HepG2 (cell line): ENCODE results near the gene RNF213. TPM values are rescaled to one million over a fixed set of nuclear protein-coding genes. Genes with fewer than 3 reads are reported as not detected.
A peak's percentile ranks its signal among the peaks of the same experiment; 100 is the strongest.

Source experiments
- GTF2F1 ChIP-seq: fragments of 150-350 bp; IDR thresholded peaks from 2 replicates; pipeline ENCODE4 v1.6.1; 2014; ENCODE audit warnings: low read length
- HOXD1 ChIP-seq: sonication (generic); formaldehyde crosslinking; IDR thresholded peaks from 2 replicates; pipeline ENCODE4 v1.5.0; 2020; ENCODE audit warnings: missing genetic modification reagents
- JUN ChIP-seq: sonication (generic); formaldehyde crosslinking; IDR thresholded peaks from 2 replicates; pipeline ENCODE4 v1.4.0; 2020; ENCODE audit warnings: mild to moderate bottlenecking, missing genetic modification reagents
- LCORL ChIP-seq, 2 experiments: fragments of 450-650 bp in 1 of 2; sonication (generic) in 1 of 2; formaldehyde crosslinking in 1 of 2; IDR thresholded peaks; 2 replicates each; pipeline versions ENCODE4 v1.5.0 to v1.6.1; 2017 to 2020; ENCODE audit warnings: antibody characterized with exemption in 1 of 2, missing genetic modification reagents in 1 of 2
- MTA1 ChIP-seq: sonication (generic); formaldehyde crosslinking; IDR thresholded peaks from 2 replicates; pipeline ENCODE4 v1.4.0; 2020; ENCODE audit warnings: missing genetic modification reagents, mild to moderate bottlenecking, borderline replicate concordance
- MXI1 ChIP-seq: IDR thresholded peaks from 3 replicates; pipeline ENCODE4 v1.6.1; 2012; ENCODE audit warnings: low read depth, low read length, inconsistent platforms, borderline replicate concordance
- NFE2L1 ChIP-seq: sonication (generic); formaldehyde crosslinking; IDR thresholded peaks from 2 replicates; pipeline ENCODE4 v1.4.0; 2020; ENCODE audit warnings: missing genetic modification reagents, mild to moderate bottlenecking, borderline replicate concordance
- PITX1 ChIP-seq: sonication (generic); formaldehyde crosslinking; IDR thresholded peaks from 2 replicates; pipeline ENCODE4 v1.5.1; 2020; ENCODE audit warnings: mild to moderate bottlenecking, missing genetic modification reagents
- ZNF225 ChIP-seq: sonication (generic); formaldehyde crosslinking; IDR thresholded peaks from 2 replicates; pipeline ENCODE4 v1.4.0; 2020; ENCODE audit warnings: mild to moderate bottlenecking, missing genetic modification reagents
- ZNF263 ChIP-seq: sonication (generic); formaldehyde crosslinking; IDR thresholded peaks from 2 replicates; pipeline ENCODE4 v1.4.0; 2020; ENCODE audit warnings: missing genetic modification reagents
- ZNF292 ChIP-seq: sonication (generic); formaldehyde crosslinking; IDR thresholded peaks from 2 replicates; pipeline ENCODE4 v1.8.1; 2022; ENCODE audit warnings: mild to moderate bottlenecking, low read depth, missing genetic modification reagents, borderline replicate concordance
- ZNF510 ChIP-seq: sonication (generic); formaldehyde crosslinking; IDR thresholded peaks from 2 replicates; pipeline ENCODE4 v1.4.0; 2020; ENCODE audit warnings: low read depth, mild to moderate bottlenecking, missing genetic modification reagents
- ZNF557 ChIP-seq: sonication (generic); formaldehyde crosslinking; IDR thresholded peaks from 2 replicates; pipeline ENCODE4 v1.4.0; 2020; ENCODE audit warnings: missing genetic modification reagents
- ZNF616 ChIP-seq: sonication (generic); formaldehyde crosslinking; IDR thresholded peaks from 2 replicates; pipeline ENCODE4 v1.5.0; 2020; ENCODE audit warnings: low read depth, mild to moderate bottlenecking, missing genetic modification reagents
- ZSCAN29 ChIP-seq: sonication (generic); formaldehyde crosslinking; conservative IDR thresholded peaks from 2 replicates; pipeline ENCODE4 v1.4.0; 2020; ENCODE audit warnings: mild to moderate bottlenecking, missing genetic modification reagents
- polyA plus RNA-seq, 8 experiments: library from polyadenylated mRNA; depleted of rRNA in 3 of 8; stranded (reverse) in 7 of 8; unstranded in 1 of 8; fragments of >200 nt; fragmentation: Illumina TruSeq in 4 of 8; extraction: Trizol in 4 of 8; gene quantifications; 2 replicates each; pipeline versions ENCODE4 v1.2.1 to v1.2.3, GENCODE V29; 2011 to 2016; ENCODE audit warnings: low read depth in 4 of 8, missing spikeins in 1 of 8, mixed read lengths in 1 of 8; ENCODE audit not compliant: insufficient read depth in 1 of 8
- total RNA-seq, 5 experiments: library from RNA; depleted of rRNA; stranded (reverse); fragments of >200 nt; fragmentation: Illumina TruSeq; extraction: Trizol; gene quantifications; 2 replicates each; pipeline ENCODE4 v1.2.3, GENCODE V29; 2016; ENCODE audit warnings: low read depth in 1 of 5
- TF ChIP-seq, protein P1 (sequence below): sonication (generic); formaldehyde crosslinking; conservative IDR thresholded peaks from 2 replicates; pipeline ENCODE4 v1.4.0; 2020; ENCODE audit warnings: missing genetic modification reagents
- TF ChIP-seq, protein P2 (sequence below): sonication (generic); formaldehyde crosslinking; IDR thresholded peaks from 2 replicates; pipeline ENCODE4 v1.9.0; 2022; ENCODE audit warnings: low read depth, missing genetic modification reagents
- TF ChIP-seq, protein P3 (sequence below): sonication (generic); formaldehyde crosslinking; IDR thresholded peaks from 2 replicates; pipeline ENCODE4 v1.4.0; 2020; ENCODE audit warnings: missing genetic modification reagents
- TF ChIP-seq, protein P4 (sequence below): sonication (generic); formaldehyde crosslinking; IDR thresholded peaks from 2 replicates; pipeline ENCODE4; 2020; ENCODE audit warnings: missing genetic modification reagents, mild to moderate bottlenecking, borderline replicate concordance

Gene RNF213
- total and polyA plus RNA-seq, 2 of the 13 experiments (the other 11 are each of a cell fraction or from before 2014, with no cell fraction given): 38.6 to 38.7 TPM

DNA sequence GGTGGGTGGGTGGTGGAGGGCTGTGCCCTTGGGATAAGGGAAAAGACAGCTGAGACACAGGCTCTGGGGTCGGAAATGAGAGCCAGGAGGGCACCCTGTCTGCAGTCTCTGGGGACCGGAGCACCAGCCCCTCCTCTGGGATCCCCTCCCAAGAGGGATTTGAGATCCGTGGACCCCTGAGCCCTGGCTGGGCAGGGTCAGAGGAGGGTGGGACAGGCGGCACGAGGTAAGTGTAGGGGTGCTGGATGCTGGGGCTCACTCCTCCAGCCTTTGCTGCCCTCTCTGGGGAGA lies 40.9 kb upstream of the RNF213 start (continued):
- TF ChIP-seq, protein P1, sequence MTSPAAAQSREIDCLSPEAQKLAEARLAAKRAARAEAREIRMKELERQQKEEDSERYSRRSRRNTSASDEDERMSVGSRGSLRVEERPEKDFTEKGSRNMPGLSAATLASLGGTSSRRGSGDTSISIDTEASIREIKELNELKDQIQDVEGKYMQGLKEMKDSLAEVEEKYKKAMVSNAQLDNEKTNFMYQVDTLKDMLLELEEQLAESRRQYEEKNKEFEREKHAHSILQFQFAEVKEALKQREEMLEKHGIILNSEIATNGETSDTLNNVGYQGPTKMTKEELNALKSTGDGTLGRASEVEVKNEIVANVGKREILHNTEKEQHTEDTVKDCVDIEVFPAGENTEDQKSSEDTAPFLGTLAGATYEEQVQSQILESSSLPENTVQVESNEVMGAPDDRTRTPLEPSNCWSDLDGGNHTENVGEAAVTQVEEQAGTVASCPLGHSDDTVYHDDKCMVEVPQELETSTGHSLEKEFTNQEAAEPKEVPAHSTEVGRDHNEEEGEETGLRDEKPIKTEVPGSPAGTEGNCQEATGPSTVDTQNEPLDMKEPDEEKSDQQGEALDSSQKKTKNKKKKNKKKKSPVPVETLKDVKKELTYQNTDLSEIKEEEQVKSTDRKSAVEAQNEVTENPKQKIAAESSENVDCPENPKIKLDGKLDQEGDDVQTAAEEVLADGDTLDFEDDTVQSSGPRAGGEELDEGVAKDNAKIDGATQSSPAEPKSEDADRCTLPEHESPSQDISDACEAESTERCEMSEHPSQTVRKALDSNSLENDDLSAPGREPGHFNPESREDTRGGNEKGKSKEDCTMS: no peak
- TF ChIP-seq JUN (CRISPR knock-in tag) (no peak), MXI1 (no peak), ZNF557 (CRISPR knock-in tag) (no peak), GTF2F1 (no peak), MTA1 (CRISPR knock-in tag) (peak; percentile 48; the same call in 1 of the 2 replicates), ZNF510 (CRISPR knock-in tag) (no peak), ZNF263 (peak; percentile 11; the same call in 1 of the 2 replicates), HOXD1 (CRISPR knock-in tag) (no peak), ZNF292 (0 out of 2 replicates have a peak, but pooled peaks have one; percentile 29), ZNF225 (0 out of 2 replicates have a peak, but pooled peaks have one; percentile 54), ZSCAN29 (0 out of 2 replicates have a peak, but pooled peaks have one; percentile 0), PITX1 (CRISPR knock-in tag) (0 out of 2 replicates have a peak, but pooled peaks have one; percentile 10), ZNF616 (CRISPR knock-in tag) (peak; percentile 10; the same call in 1 of the 2 replicates), NFE2L1 (CRISPR knock-in tag) (peak; percentile 37; the same call in 1 of the 2 replicates), LCORL (IDR thresholded peaks at IDR 0.05) (no peak; the same call in 1 of the 2 replicates), LCORL (CRISPR knock-in tag; IDR thresholded peaks at IDR 0.05) (0 out of 2 replicates have a peak, but pooled peaks have one; percentile 32)
- TF ChIP-seq, protein P2, sequence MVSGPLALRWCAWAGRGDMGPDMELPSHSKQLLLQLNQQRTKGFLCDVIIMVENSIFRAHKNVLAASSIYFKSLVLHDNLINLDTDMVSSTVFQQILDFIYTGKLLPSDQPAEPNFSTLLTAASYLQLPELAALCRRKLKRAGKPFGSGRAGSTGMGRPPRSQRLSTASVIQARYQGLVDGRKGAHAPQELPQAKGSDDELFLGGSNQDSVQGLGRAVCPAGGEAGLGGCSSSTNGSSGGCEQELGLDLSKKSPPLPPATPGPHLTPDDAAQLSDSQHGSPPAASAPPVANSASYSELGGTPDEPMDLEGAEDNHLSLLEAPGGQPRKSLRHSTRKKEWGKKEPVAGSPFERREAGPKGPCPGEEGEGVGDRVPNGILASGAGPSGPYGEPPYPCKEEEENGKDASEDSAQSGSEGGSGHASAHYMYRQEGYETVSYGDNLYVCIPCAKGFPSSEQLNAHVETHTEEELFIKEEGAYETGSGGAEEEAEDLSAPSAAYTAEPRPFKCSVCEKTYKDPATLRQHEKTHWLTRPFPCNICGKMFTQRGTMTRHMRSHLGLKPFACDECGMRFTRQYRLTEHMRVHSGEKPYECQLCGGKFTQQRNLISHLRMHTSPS (CRISPR knock-in tag): peak; percentile 55; the same call in 1 of the 2 replicates
- TF ChIP-seq, protein P3, sequence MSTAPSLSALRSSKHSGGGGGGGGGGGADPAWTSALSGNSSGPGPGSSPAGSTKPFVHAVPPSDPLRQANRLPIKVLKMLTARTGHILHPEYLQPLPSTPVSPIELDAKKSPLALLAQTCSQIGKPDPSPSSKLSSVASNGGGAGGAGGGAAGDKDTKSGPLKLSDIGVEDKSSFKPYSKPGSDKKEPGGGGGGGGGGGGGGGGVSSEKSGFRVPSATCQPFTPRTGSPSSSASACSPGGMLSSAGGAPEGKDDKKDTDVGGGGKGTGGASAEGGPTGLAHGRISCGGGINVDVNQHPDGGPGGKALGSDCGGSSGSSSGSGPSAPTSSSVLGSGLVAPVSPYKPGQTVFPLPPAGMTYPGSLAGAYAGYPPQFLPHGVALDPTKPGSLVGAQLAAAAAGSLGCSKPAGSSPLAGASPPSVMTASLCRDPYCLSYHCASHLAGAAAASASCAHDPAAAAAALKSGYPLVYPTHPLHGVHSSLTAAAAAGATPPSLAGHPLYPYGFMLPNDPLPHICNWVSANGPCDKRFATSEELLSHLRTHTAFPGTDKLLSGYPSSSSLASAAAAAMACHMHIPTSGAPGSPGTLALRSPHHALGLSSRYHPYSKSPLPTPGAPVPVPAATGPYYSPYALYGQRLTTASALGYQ (CRISPR knock-in tag): 0 out of 2 replicates have a peak, but pooled peaks have one; percentile 0
- TF ChIP-seq, protein P4, sequence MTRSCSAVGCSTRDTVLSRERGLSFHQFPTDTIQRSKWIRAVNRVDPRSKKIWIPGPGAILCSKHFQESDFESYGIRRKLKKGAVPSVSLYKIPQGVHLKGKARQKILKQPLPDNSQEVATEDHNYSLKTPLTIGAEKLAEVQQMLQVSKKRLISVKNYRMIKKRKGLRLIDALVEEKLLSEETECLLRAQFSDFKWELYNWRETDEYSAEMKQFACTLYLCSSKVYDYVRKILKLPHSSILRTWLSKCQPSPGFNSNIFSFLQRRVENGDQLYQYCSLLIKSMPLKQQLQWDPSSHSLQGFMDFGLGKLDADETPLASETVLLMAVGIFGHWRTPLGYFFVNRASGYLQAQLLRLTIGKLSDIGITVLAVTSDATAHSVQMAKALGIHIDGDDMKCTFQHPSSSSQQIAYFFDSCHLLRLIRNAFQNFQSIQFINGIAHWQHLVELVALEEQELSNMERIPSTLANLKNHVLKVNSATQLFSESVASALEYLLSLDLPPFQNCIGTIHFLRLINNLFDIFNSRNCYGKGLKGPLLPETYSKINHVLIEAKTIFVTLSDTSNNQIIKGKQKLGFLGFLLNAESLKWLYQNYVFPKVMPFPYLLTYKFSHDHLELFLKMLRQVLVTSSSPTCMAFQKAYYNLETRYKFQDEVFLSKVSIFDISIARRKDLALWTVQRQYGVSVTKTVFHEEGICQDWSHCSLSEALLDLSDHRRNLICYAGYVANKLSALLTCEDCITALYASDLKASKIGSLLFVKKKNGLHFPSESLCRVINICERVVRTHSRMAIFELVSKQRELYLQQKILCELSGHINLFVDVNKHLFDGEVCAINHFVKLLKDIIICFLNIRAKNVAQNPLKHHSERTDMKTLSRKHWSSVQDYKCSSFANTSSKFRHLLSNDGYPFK: 0 out of 2 replicates have a peak, but pooled peaks have one; percentile 67
